Naive thymus-derived CD4-positive, alpha-beta T cell (primary cell): ENCODE measurements around the gene AEN. TPM values are rescaled to one million over a fixed set of nuclear protein-coding genes. Genes with fewer than 3 reads are reported as not detected.

Experiments used
- ATAC-seq: fragments of 150-1000 bp; cut with Tn5 transposase; 2 replicates; pipeline ENCODE4 v1.10.0; 2021; ENCODE audit warnings: mild to moderate bottlenecking, moderate library complexity
- CTCF ChIA-PET: fragments of 350-600 bp; sonication (Branson Sonifier 250); formaldehyde crosslinking; loops from one replicate; lab custom pipeline; 2021; ENCODE audit warnings: antibody characterized with exemption; lab: Charles Lee
- POLR2A ChIA-PET: fragments of 350-600 bp; sonication (Branson Sonifier 250); formaldehyde crosslinking; loops from one replicate; lab custom pipeline; 2021; ENCODE audit warnings: antibody characterized with exemption, inconsistent platforms; lab: Charles Lee
- DNase-seq, 9 donors: peaks; one replicate each; pipeline versions ENCODE4 v3.0.0 to v3.0.0-alpha.2; 2020 to 2022; ENCODE audit warnings: mixed read lengths in 1 of 9
- H3K27ac ChIP-seq: one replicate; pipeline ENCODE4 v1.7.0; 2013; ENCODE audit warnings: mild to moderate bottlenecking, low read depth, low read length, moderate library complexity
- H3K27me3 ChIP-seq, 2 donors: one replicate each; pipeline ENCODE4 v1.7.0; 2013; ENCODE audit warnings: low read length in 2 of 2, mild to moderate bottlenecking in 2 of 2, moderate library complexity in 2 of 2; ENCODE audit not compliant: control insufficient read depth in 2 of 2, insufficient read depth in 2 of 2
- H3K36me3 ChIP-seq, 3 experiments: 1 replicate in 2 of 3; 2 replicates in 1 of 3; pipeline ENCODE4 v1.7.0; 2013; ENCODE audit warnings: low read length in 3 of 3, mild to moderate bottlenecking in 3 of 3, moderate library complexity in 1 of 3; ENCODE audit not compliant: insufficient read depth in 3 of 3, control insufficient read depth in 2 of 3
- H3K4me1 ChIP-seq, 2 donors: one replicate each; pipeline ENCODE4 v1.7.0; 2013; ENCODE audit warnings: low read length in 2 of 2, mild to moderate bottlenecking in 2 of 2, moderate library complexity in 1 of 2; ENCODE audit not compliant: control insufficient read depth in 2 of 2, insufficient read depth in 2 of 2
- H3K4me3 ChIP-seq: 2 replicates; pipeline ENCODE4 v1.7.0; 2013; ENCODE audit warnings: mild to moderate bottlenecking, low read length
- H3K9me3 ChIP-seq, 3 experiments: 1 replicate in 2 of 3; 2 replicates in 1 of 3; pipeline ENCODE4 v1.7.0; 2013; ENCODE audit warnings: low read length in 3 of 3; ENCODE audit not compliant: control insufficient read depth in 2 of 3
- H3K27ac Mint-ChIP-seq, 9 donors: one replicate each; pipeline ENCODE4 v1.8.0; 2020 to 2022; ENCODE audit warnings: mixed read lengths in 9 of 9, mild to moderate bottlenecking in 8 of 9, moderate library complexity in 5 of 9, inconsistent platforms in 2 of 9
- H3K27me3 Mint-ChIP-seq, 5 donors: one replicate each; pipeline ENCODE4 v1.8.0; 2021 to 2022; ENCODE audit warnings: mixed read lengths in 5 of 5, mild to moderate bottlenecking in 1 of 5
- H3K36me3 Mint-ChIP-seq, 5 donors: one replicate each; pipeline ENCODE4 v1.8.0; 2020 to 2022; ENCODE audit warnings: mixed read lengths in 5 of 5, mild to moderate bottlenecking in 3 of 5, inconsistent platforms in 1 of 5
- H3K4me1 Mint-ChIP-seq, 7 donors: one replicate each; pipeline ENCODE4 v1.8.0; 2020 to 2022; ENCODE audit warnings: mixed read lengths in 7 of 7, mild to moderate bottlenecking in 3 of 7, inconsistent platforms in 1 of 7
- H3K4me3 Mint-ChIP-seq, 10 donors: one replicate each; pipeline ENCODE4 v1.8.0; 2020 to 2022; ENCODE audit warnings: mild to moderate bottlenecking in 10 of 10, mixed read lengths in 10 of 10, moderate library complexity in 6 of 10, inconsistent platforms in 2 of 10
- H3K9me3 Mint-ChIP-seq, 11 donors: one replicate each; pipeline ENCODE4 v1.8.0; 2020 to 2022; ENCODE audit warnings: mixed read lengths in 11 of 11, mild to moderate bottlenecking in 4 of 11, inconsistent platforms in 1 of 11, moderate library complexity in 1 of 11
- intact Hi-C, 2 donors: fragments of 100-400 bp; cut with micrococcal nuclease; formaldehyde crosslinking; loops; one replicate each; pipeline ENCODE4 v1.15.1; 2023
- polyA plus RNA-seq, 2 donors: library from polyadenylated mRNA; unstranded; fragments of 300-500 nt; fragmentation: Illumina TruSeq; gene quantifications; one replicate each; pipeline ENCODE4 v1.2.3, GENCODE V29; 2021
- total RNA-seq, 6 experiments: library from RNA in 5 of 6; stranded (reverse) in 5 of 6; gene quantifications; 1 replicate in 5 of 6; 2 replicates in 1 of 6; pipeline ENCODE4 v1.2.3 and lab custom pipeline; 2021 to 2026

Gene AEN
- total and polyA plus RNA-seq, 7 experiments from 2014 or later = 20.2 to 52.1 (median 31.7) TPM

- no peaks in the 10 kb centered on the region for H3K27me3 ChIP-seq
- H3K4me3 Mint-ChIP-seq = peak overlapping the region; percentile 82 to 97 (median 90)
- DNase-seq (peak in 1 of 9 donors; percentile 61), ATAC-seq (no peak)
- peak overlapping the region; percentile 90 for H3K27ac ChIP-seq
- H3K9me3 Mint-ChIP-seq = peaks cover 0 to 2% (median 0%) of the 10 kb centered on the region in 11 donors
- ChIA-PET CTCF (interaction anchor here (1.1 to 6.0 kb wide), 5 partner anchors 20 to 168 kb away, joined by 3 to 59 read pairs (median 27); no protein-coding TSS in a partner anchor), POLR2A (no interaction called here)
- H3K4me3 ChIP-seq = peak overlapping the region; percentile 76
- peaks cover 0 to 7% (median 7%) of the 10 kb centered on the region in 3 experiments for H3K36me3 ChIP-seq
- intact Hi-C loops = loop anchor here (2.0 to 10.0 kb wide), 7 partner anchors 18 to 712 kb away; partner anchors contain the start of genes FANCI (in 2 of the 2), POLG (in 2 of the 2), ABHD2 (in 1 of the 2) and HAPLN3 (in 1 of the 2)
- peaks cover 49 to 53% of the 10 kb centered on the region in 2 donors for H3K4me1 ChIP-seq
- H3K36me3 Mint-ChIP-seq = peaks cover 0 to 34% (median 8%) of the 10 kb centered on the region in 5 donors
- no peaks in the 10 kb centered on the region for H3K9me3 ChIP-seq
- peak overlapping the region; percentile 81 to 100 (median 94) for H3K27ac Mint-ChIP-seq
- peaks cover 0 to 7% (median 0%) of the 10 kb centered on the region in 5 donors for H3K27me3 Mint-ChIP-seq
- peaks cover 30 to 67% (median 60%) of the 10 kb centered on the region in 7 donors for H3K4me1 Mint-ChIP-seq
These were observed 1.9 kb downstream of the AEN start for GRCh38 chr15:88623061-88623460.

- Histone ChIP-seq H3K36me3 (peaks cover 0 to 8% (median 7%) of the 10 kb centered on the region in 3 experiments), H3K9me3 (no peaks in the 10 kb centered on the region), H3K4me1 (peaks cover 54 to 58% of the 10 kb centered on the region in 2 donors), H3K4me3 (no peak overlapping the region), H3K27ac (peak overlapping the region; percentile 90), H3K27me3 (no peaks in the 10 kb centered on the region)
- ChIA-PET POLR2A (interaction anchor here (0.6 kb wide), 1 partner anchor 279 kb away, joined by 3 read pairs; no protein-coding TSS in a partner anchor), CTCF (interaction anchor here (1.1 to 6.0 kb wide), 8 partner anchors 20 to 281 kb away, joined by 3 to 59 read pairs (median 8); no protein-coding TSS in a partner anchor)
- peaks cover 0 to 2% (median 0%) of the 10 kb centered on the region in 11 donors for H3K9me3 Mint-ChIP-seq
- H3K4me1 Mint-ChIP-seq = peaks cover 35 to 73% (median 65%) of the 10 kb centered on the region in 7 donors
- peak overlapping the region; percentile 82 to 97 (median 90) for H3K4me3 Mint-ChIP-seq
- peak overlapping the region; percentile 81 to 100 (median 94) for H3K27ac Mint-ChIP-seq
- peaks cover 0 to 40% (median 10%) of the 10 kb centered on the region in 5 donors for H3K36me3 Mint-ChIP-seq
- H3K27me3 Mint-ChIP-seq = peaks cover 0 to 7% (median 0%) of the 10 kb centered on the region in 5 donors
- intact Hi-C loops = loop anchor here (1.0 to 10.0 kb wide), 13 partner anchors 19 to 711 kb away; partner anchors contain the start of genes FANCI (in 2 of the 2), HAPLN3 (in 2 of the 2), POLG (in 2 of the 2) and ABHD2 (in 1 of the 2)
- no peak for ATAC-seq
- DNase-seq = no peak
These were observed 2.5 kb downstream of the AEN start for GRCh38 chr15:88623632-88624031.

DNA sequence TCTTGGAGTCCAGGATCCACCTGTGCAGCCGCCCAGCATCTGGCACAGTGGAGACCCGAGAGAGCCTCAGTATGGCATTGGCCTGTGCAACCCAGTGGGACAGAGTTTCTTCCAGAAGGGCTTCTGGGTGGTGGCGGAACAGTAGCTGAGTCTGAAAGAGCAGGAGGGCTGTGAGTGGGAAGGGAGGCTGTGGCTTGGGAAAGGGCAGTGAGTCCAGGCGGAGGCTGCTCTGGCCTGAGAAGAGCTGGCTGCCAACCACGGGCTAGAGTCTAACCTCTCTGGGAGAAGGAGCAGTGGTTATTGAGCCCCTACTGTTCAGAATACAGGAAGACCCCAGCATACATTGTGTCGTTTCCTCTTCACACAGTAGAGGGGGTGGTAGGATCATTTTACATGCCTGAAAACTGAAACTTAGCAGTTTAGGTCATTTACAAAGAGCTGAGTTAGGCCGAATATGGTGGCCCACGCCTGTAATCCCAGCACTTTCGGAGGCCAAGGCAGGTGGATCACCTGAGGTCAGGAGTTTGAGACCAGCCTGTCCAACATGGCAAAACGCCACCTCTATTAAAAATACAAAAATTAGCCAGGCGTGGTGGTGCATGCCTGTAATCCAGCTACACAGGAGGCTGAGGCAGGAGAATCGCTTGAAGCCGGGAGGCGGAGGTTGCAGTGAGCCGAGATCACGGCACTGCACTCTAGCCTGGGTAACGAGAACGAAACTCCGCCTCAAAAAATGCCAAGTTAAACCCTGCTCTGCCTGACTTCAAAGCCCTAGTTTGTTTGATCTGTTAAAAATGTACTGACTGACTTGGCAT, 3.2 kb downstream of the AEN start:
- H3K27ac ChIP-seq = peak overlapping the region; percentile 90
- ChIA-PET CTCF (interaction anchor here (0.6 to 6.0 kb wide), 14 partner anchors 11 to 347 kb away, joined by 3 to 59 read pairs (median 5); no protein-coding TSS in a partner anchor), POLR2A (interaction anchor here (0.6 to 2.2 kb wide), 5 partner anchors 9 to 238 kb away, joined by 3 to 12 read pairs (median 3); no protein-coding TSS in a partner anchor)
- H3K4me3 ChIP-seq = peak overlapping the region; percentile 5
- H3K9me3 Mint-ChIP-seq = peaks cover 0 to 2% (median 0%) of the 10 kb centered on the region in 11 donors
- ATAC-seq = peak; percentile 56
- H3K4me1 Mint-ChIP-seq = peaks cover 38 to 81% (median 73%) of the 10 kb centered on the region in 7 donors
- peak overlapping the region; percentile 80 to 96 (median 86) for H3K4me3 Mint-ChIP-seq
- peaks cover 62 to 66% of the 10 kb centered on the region in 2 donors for H3K4me1 ChIP-seq
- no peaks in the 10 kb centered on the region for H3K9me3 ChIP-seq
- no peaks in the 10 kb centered on the region for H3K27me3 ChIP-seq
- peaks cover 0 to 7% (median 0%) of the 10 kb centered on the region in 5 donors for H3K27me3 Mint-ChIP-seq
- peak overlapping the region; percentile 81 to 100 (median 94) for H3K27ac Mint-ChIP-seq
- H3K36me3 ChIP-seq = peaks cover 0 to 15% (median 11%) of the 10 kb centered on the region in 3 experiments
- peaks cover under 1 to 46% (median 17%) of the 10 kb centered on the region in 5 donors for H3K36me3 Mint-ChIP-seq
- intact Hi-C loops = loop anchor here (1.0 to 10.0 kb wide), 12 partner anchors 32 to 710 kb away; partner anchors contain the start of genes FANCI (in 2 of the 2), POLG (in 2 of the 2), ABHD2 (in 1 of the 2) and HAPLN3 (in 1 of the 2)
- peak in 7 of 9 donors; percentile 68 to 84 (median 75) for DNase-seq

- DNase-seq = no peak
- H3K9me3 ChIP-seq = no peaks in the 10 kb centered on the region
- H3K36me3 Mint-ChIP-seq = peaks cover 8 to 52% (median 23%) of the 10 kb centered on the region in 5 donors
- peak overlapping the region; percentile 5 for H3K4me3 ChIP-seq
- POLR2A ChIA-PET = interaction anchor here (0.6 to 2.2 kb wide), 6 partner anchors 10 to 238 kb away, joined by 3 to 12 read pairs (median 4); no protein-coding TSS in a partner anchor
- H3K36me3 ChIP-seq = peaks cover 0 to 22% (median 11%) of the 10 kb centered on the region in 3 experiments
- peaks cover 45 to 87% (median 79%) of the 10 kb centered on the region in 7 donors for H3K4me1 Mint-ChIP-seq
- H3K27ac Mint-ChIP-seq = peak overlapping the region; percentile 81 to 100 (median 94)
- no peak for ATAC-seq
- CTCF ChIA-PET = interaction anchor here (0.9 to 6.0 kb wide), 11 partner anchors 11 to 280 kb away, joined by 3 to 59 read pairs (median 8); no protein-coding TSS in a partner anchor
- H3K27me3 Mint-ChIP-seq = peaks cover 0 to 1% (median 0%) of the 10 kb centered on the region in 5 donors
- H3K27me3 ChIP-seq = no peaks in the 10 kb centered on the region
- H3K4me3 Mint-ChIP-seq = peak overlapping the region; percentile 80 to 96 (median 86)
- H3K4me1 ChIP-seq = peaks cover 68 to 72% of the 10 kb centered on the region in 2 donors
- H3K27ac ChIP-seq = peak overlapping the region; percentile 90
- intact Hi-C loops = loop anchor here (1.0 to 10.0 kb wide), 12 partner anchors 32 to 710 kb away; partner anchors contain the start of genes FANCI (in 2 of the 2), POLG (in 2 of the 2), ABHD2 (in 1 of the 2) and HAPLN3 (in 1 of the 2)
- peaks cover 0 to 2% (median 0%) of the 10 kb centered on the region in 11 donors for H3K9me3 Mint-ChIP-seq
These were observed 3.9 kb downstream of the AEN start for GRCh38 chr15:88624971-88625490.

GRCh38 chr15:88625943-88626741, 5.0 kb downstream of the AEN start:
- peak overlapping the region; percentile 6 to 90 (median 65) for H3K4me3 Mint-ChIP-seq
- intact Hi-C loops = loop anchor here (2.0 to 10.0 kb wide), 4 partner anchors 31 to 709 kb away; partner anchors contain the start of genes HAPLN3 (in 1 of the 2) and POLG (in 1 of the 2)
- peak overlapping the region; percentile 90 for H3K27ac ChIP-seq

More at GRCh38 chr15:88625943-88626741, 5.0 kb downstream of the AEN start:
- Histone ChIP-seq H3K4me1 (peaks cover 76 to 78% of the 10 kb centered on the region in 2 donors), H3K36me3 (peaks cover 0 to 30% (median 11%) of the 10 kb centered on the region in 3 experiments), H3K4me3 (no peak overlapping the region), H3K27me3 (no peaks in the 10 kb centered on the region), H3K9me3 (no peaks in the 10 kb centered on the region)
- H3K36me3 Mint-ChIP-seq = peaks cover 8 to 59% (median 32%) of the 10 kb centered on the region in 5 donors
- no peaks in the 10 kb centered on the region for H3K27me3 Mint-ChIP-seq
- POLR2A ChIA-PET = interaction anchor here (0.6 to 2.7 kb wide), 4 partner anchors 19 to 132 kb away, joined by 3 to 19 read pairs (median 10); no protein-coding TSS in a partner anchor
- DNase-seq (no peak), ATAC-seq (no peak)
- CTCF ChIA-PET = interaction anchor here (1.4 to 6.0 kb wide), 5 partner anchors 10 to 39 kb away, joined by 3 to 59 read pairs (median 16); no protein-coding TSS in a partner anchor
- H3K27ac Mint-ChIP-seq = peak overlapping the region; percentile 81 to 100 (median 98)
- peaks cover 48 to 94% (median 86%) of the 10 kb centered on the region in 7 donors for H3K4me1 Mint-ChIP-seq
- peaks cover 0 to 2% (median 0%) of the 10 kb centered on the region in 11 donors for H3K9me3 Mint-ChIP-seq
